ENCODE data around the gene TRIM25.

TRIM25 gene

GRCh38 chr17:56876766-56877179 is 37.1 kb downstream of the TRIM25 start:
- in situ Hi-C loops (cut with MboI; ENCODE audit: low sequenced_read_pairs) = no loop called here

DNA sequence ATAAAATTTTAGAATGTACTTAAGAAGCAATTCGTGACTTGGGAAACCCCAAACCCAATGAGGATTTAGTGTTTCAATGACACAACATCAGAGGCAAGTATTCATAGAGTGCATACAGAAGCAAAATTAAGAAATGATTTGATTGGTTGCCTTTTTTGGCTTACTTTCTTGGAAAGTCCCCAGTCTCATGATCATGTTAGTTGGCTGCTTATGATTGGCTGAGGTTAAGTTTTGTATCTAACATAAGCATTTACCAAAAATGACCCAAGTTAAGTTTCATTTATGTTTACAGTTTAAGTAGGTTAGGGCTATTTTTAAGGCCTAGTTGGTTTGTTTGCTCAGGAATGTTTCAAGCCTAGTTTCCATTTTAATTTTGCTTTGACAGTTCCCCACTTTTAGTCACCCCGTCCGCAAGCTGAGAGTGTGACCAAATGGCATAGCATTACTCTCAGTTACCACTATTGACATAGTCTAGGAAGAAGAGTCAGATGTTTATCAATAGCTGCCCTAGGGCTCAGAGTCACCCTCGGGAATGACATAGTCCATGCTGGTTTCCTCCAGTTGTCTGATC is 43.7 kb downstream of the TRIM25 start:
- in situ Hi-C loops (cut with MboI; ENCODE audit: low sequenced_read_pairs) = no loop called here

- in situ Hi-C loops (cut with MboI; ENCODE audit: low sequenced_read_pairs) = no loop called here
Measured at GRCh38 chr17:56868716-56869115, 45.1 kb downstream of the TRIM25 start.

GRCh38 chr17:56867948-56868376 is 45.9 kb downstream of the TRIM25 start:
- in situ Hi-C loops (cut with MboI; ENCODE audit: low sequenced_read_pairs) = no loop called here

DNA sequence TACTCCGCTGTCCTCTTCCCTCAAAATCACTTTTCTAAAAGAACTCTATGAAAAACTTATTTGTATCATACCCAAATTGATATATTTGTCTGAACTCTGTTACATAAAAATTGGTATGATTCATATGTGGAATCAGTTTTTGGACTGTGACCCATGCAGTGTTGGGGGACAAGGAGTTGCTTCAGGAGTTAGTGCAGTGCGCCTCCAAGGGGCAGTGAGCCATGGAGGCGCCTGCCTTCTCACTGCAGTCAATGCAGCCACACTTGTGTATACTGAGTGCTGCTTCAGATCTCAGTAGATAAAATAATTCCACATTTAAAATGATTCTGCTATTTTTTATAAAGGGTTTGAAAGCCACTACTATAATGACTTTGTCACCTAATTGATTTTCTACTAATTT is 47.4 kb downstream of the TRIM25 start:
- in situ Hi-C loops (cut with MboI; ENCODE audit: low sequenced_read_pairs) = no loop called here

GRCh38 chr17:56866076-56866475 is 47.8 kb downstream of the TRIM25 start:
- in situ Hi-C loops (cut with MboI; ENCODE audit: low sequenced_read_pairs) = no loop called here

DNA sequence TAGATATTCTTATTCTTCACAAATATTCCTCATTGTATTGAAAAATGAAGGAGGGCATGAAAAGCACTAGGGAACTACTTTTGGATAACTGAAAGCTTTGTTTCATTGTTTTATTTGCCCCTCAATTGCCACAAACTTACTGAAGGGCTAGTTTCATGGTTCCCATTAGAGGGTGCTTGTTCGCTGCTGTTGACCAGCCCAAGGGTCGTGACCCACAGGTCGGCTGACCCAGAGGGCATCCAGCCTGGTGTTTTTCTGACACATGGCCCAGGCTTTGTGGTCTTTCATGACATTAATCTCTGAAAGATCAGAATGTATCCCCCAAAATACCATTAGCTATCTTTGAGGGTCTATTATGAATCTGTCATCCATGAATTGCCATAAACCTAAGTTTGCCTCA is 49.9 kb downstream of the TRIM25 start:
- in situ Hi-C loops (cut with MboI; ENCODE audit: low sequenced_read_pairs) = no loop called here

DNA sequence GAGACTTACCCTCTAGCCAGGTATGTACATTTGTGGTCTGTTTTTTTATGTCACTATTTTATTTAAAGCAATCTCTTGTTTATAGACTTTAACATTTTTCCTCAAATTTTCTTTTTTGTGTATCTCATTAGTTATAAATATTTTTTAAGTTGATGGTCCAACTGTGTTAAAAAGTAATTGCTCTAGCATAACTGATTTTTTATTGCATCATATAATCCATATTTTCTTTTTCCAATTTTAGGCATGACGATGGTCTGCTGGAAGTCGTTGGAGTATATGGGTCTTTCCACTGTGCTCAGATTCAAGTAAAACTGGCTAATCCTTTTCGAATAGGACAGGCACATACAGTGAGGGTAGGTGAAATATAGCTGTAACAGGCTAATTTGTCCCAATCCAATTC is 52.0 kb downstream of the TRIM25 start:
- in situ Hi-C loops (cut with MboI; ENCODE audit: low sequenced_read_pairs) = no loop called here

GRCh38 chr17:56851008-56851407 is 62.8 kb downstream of the TRIM25 start:
- in situ Hi-C loops (cut with MboI; ENCODE audit: low sequenced_read_pairs) = no loop called here

DNA sequence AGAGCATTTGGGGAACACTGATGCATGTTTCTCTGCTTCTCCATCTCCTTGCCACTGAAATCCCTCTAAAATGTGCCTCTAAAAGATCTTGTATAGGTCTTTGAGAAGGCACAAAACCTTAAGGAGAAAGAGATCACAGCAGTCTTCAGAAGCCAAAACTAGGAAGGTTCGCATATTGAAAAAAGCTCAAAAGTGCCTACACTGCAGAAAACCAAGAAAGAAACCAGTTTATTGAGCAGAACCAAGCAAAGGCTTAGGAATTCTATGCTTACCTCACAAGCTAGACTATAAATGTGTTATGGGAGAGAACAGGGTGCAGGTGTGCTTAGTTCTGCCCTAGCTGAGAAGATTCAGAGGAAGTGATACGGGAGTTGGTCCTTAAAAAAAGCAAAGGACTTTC is 63.3 kb downstream of the TRIM25 start:
- in situ Hi-C loops (cut with MboI; ENCODE audit: low sequenced_read_pairs) = no loop called here

DNA sequence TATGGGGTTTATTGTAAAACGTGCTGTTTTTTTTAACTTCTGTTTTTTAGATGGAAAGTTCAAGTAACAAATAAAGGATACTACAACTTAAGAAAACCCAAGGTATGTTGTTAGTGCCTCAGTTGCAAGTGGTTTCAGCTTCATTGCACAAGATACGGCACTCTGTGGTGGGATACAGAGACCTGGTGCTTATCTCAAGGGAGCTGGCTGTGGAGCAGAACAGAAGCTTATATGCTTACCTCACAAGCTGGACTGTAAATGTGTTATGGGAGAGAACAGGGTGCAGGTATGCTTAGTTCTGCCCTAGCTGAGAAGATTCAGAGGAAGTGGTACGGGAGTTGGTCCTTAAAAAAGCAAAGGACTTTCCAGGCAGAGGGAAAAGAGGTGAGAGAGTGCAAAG is 64.7 kb downstream of the TRIM25 start:
- in situ Hi-C loops (cut with MboI; ENCODE audit: low sequenced_read_pairs) = no loop called here

GRCh38 chr17:56847106-56847505 is 66.7 kb downstream of the TRIM25 start:
- in situ Hi-C loops (cut with MboI; ENCODE audit: low sequenced_read_pairs) = no loop called here

DNA sequence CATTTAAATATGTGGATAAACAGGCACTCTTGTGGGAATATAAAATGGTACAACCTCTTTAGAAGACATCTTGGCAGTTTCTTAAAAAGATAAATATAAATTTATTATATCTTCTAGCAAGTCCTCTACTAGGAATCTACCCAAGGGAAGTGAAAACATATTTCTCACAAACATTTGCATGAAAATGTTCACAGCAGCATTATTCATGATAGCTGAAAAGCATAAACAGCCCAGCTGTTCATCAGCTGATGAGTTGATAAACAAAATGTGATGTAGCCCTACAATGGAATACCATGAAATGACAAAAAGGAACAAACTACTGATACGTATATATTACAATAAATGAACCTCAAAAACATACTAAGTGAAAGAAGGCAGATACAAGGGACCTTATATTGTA is 67.9 kb downstream of the TRIM25 start:
- in situ Hi-C loops (cut with MboI; ENCODE audit: low sequenced_read_pairs) = no loop called here

DNA sequence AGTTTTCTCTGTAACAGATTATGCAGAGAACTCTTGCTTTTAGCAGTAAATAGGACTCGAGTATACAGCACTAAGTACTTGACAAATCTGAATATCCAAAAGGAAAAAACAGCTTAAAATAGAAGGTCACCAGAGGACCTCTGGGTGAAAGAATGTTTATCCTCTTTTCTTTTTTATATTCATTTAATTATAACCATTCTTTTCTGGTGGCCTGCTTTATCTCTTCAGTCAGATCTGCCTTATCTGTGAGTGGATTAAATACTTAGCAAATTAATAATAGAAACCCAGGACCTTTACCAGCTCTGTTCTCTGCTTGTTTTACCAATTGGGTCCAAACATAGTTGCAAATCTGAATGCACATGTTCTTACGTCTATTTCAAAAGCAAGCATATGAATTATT is 71.3 kb downstream of the TRIM25 start:
- in situ Hi-C loops (cut with MboI; ENCODE audit: low sequenced_read_pairs) = no loop called here

DNA sequence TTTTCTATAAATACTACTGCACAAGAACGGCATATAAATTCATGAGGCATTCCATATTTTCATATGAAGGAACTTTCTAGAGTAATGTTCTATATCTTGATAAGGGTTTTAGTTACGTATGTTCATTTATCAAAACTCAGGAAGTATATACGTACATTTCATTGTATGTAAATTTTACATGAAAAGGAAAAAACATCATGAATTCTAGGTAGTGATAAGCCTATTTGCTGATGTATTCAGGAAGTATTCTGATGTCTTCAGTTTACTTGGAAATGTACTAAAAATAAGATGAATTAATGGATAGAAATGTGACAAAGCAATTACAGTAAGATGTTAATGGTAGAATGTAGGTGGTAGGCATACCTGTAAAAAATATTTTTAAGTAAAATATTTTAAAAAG is 75.2 kb downstream of the TRIM25 start:
- in situ Hi-C loops (cut with MboI; ENCODE audit: low sequenced_read_pairs) = no loop called here
